Colonic mucosa (tissue), 4 donors: ENCODE measurements around the gene AGAP1. TPM values are rescaled to one million over a fixed set of nuclear protein-coding genes. Genes with fewer than 3 reads are reported as not detected.

Experiments used
- DNase-seq: peaks from one replicate; pipeline ENCODE4 v3.0.0-alpha.2; 2020
- H3K27ac ChIP-seq: fragments of 200-600 bp; one replicate; pipeline ENCODE4 v1.8.0; 2021
- H3K27me3 ChIP-seq: fragments of 200-600 bp; one replicate; pipeline ENCODE4 v1.8.0; 2021
- H3K36me3 ChIP-seq: fragments of 200-600 bp; one replicate; pipeline ENCODE4 v1.8.0; 2021
- H3K4me1 ChIP-seq: fragments of 200-600 bp; one replicate; pipeline ENCODE4 v1.8.0; 2021; ENCODE audit warnings: mild to moderate bottlenecking
- H3K4me3 ChIP-seq: fragments of 200-600 bp; one replicate; pipeline ENCODE4 v1.8.0; 2021
- H3K9ac ChIP-seq, 2 donors: one replicate each; pipeline ENCODE4 v1.7.0; 2013; ENCODE audit warnings: control low read depth in 2 of 2, low read depth in 2 of 2, low read length in 2 of 2
- H3K9me3 ChIP-seq: fragments of 200-600 bp; one replicate; pipeline ENCODE4 v1.8.0; 2021
- intact Hi-C: fragments of 100-400 bp; cut with DNase I; formaldehyde crosslinking; loops from one replicate; pipeline ENCODE4 v1.14.1; 2022
- total RNA-seq, 2 donors: library from RNA; stranded (reverse); fragmentation: NEBNext Ultra II Directional in 1 of 2; extraction: Animal tissue kit (Norgen Biotek cat#: 25700) in 1 of 2; gene quantifications; one replicate each; pipeline ENCODE4 v1.2.1, GENCODE V29; 2021
- TF ChIP-seq, protein P1 (sequence below): fragments of 200-600 bp; IDR thresholded peaks from one replicate; pipeline ENCODE4 v1.8.0; 2022; ENCODE audit warnings: antibody characterized with exemption, mild to moderate bottlenecking
- donor health status: healthy.
- donor health status: DM: no; HTN: no; CAD: no.
- donor health status: DM: no; HTN: no; CAD: no.

Gene AGAP1
- total RNA-seq, 2 donors from 2014 or later, result 62.1 to 62.9 TPM

GRCh38 chr2:235934774-235935484 is 441.1 kb downstream of the AGAP1 start:
- intact Hi-C loops, result no loop called here
- no peak overlapping the region for H3K27ac ChIP-seq
- no peak overlapping the region for H3K9ac ChIP-seq

GRCh38 chr2:235935773-235936172 is 441.9 kb downstream of the AGAP1 start:
- no peaks in the 10 kb centered on the region for H3K9me3 ChIP-seq
- no peak overlapping the region for H3K27ac ChIP-seq
- H3K4me1 ChIP-seq, result no peaks in the 10 kb centered on the region
- no peaks in the 10 kb centered on the region for H3K36me3 ChIP-seq
- TF ChIP-seq, protein P1, sequence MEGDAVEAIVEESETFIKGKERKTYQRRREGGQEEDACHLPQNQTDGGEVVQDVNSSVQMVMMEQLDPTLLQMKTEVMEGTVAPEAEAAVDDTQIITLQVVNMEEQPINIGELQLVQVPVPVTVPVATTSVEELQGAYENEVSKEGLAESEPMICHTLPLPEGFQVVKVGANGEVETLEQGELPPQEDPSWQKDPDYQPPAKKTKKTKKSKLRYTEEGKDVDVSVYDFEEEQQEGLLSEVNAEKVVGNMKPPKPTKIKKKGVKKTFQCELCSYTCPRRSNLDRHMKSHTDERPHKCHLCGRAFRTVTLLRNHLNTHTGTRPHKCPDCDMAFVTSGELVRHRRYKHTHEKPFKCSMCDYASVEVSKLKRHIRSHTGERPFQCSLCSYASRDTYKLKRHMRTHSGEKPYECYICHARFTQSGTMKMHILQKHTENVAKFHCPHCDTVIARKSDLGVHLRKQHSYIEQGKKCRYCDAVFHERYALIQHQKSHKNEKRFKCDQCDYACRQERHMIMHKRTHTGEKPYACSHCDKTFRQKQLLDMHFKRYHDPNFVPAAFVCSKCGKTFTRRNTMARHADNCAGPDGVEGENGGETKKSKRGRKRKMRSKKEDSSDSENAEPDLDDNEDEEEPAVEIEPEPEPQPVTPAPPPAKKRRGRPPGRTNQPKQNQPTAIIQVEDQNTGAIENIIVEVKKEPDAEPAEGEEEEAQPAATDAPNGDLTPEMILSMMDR, result no peak
- H3K9ac ChIP-seq, result no peak overlapping the region
- intact Hi-C loops, result no loop called here
- DNase-seq, result no peak
- no peaks in the 10 kb centered on the region for H3K27me3 ChIP-seq
- no peak overlapping the region for H3K4me3 ChIP-seq

More at GRCh38 chr2:235934774-235935484, 441.1 kb downstream of the AGAP1 start:
- no peak for DNase-seq
- H3K9me3 ChIP-seq, result no peaks in the 10 kb centered on the region
- H3K4me1 ChIP-seq, result no peaks in the 10 kb centered on the region
- H3K27me3 ChIP-seq, result no peaks in the 10 kb centered on the region
- H3K36me3 ChIP-seq, result no peaks in the 10 kb centered on the region
- TF ChIP-seq, protein P1, result no peak
- H3K4me3 ChIP-seq, result no peak overlapping the region

DNA sequence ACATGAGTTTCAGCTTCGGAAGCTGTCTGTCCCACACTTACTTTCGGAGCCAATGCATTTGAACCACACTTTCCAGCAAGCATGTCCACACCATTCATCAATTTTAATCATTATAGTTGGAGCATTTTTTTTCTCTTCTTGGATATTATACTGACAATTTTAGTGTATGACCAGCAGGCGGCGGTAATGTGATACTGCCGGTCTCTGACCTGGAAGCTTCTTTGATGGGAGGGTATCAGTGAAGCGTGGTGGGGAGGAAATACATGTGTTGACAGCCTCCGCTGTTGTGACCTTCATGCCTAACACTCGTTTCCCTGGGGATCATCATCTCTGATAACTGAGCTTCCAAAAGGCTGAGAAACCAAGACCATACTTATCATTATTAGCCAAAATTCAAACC is 442.6 kb downstream of the AGAP1 start:
- intact Hi-C loops, result no loop called here
- H3K27me3 ChIP-seq, result no peaks in the 10 kb centered on the region
- no peaks in the 10 kb centered on the region for H3K4me1 ChIP-seq
- no peaks in the 10 kb centered on the region for H3K9me3 ChIP-seq
- no peak overlapping the region for H3K27ac ChIP-seq
- DNase-seq, result no peak
- H3K36me3 ChIP-seq, result no peaks in the 10 kb centered on the region
- H3K4me3 ChIP-seq, result no peak overlapping the region
- H3K9ac ChIP-seq, result no peak overlapping the region
- TF ChIP-seq, protein P1, result no peak

DNA sequence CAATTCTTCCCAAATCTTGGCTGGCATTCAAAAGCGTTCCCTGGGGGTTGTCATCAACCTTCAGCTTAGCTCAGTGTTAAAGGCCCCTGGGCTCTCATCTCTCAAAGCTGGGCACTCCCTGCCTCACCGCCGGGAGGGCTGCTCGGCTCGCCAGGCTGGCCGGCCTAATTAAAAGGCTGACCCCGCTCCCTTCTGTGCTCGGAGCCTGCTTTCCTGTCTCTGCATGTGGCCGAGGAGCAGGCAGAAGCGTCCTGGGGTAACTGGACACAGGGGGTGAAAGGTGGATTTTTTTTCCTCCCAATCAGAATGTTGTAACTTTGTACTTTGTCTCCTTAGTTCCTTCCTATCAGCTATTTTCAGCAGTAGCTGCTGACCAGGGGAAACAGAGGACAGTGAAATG is 443.2 kb downstream of the AGAP1 start:
- Histone ChIP-seq H3K4me3 (no peak overlapping the region), H3K36me3 (no peaks in the 10 kb centered on the region), H3K9ac (no peak overlapping the region), H3K27me3 (no peaks in the 10 kb centered on the region), H3K4me1 (no peaks in the 10 kb centered on the region), H3K27ac (no peak overlapping the region), H3K9me3 (no peaks in the 10 kb centered on the region)
- no peak for DNase-seq
- TF ChIP-seq, protein P1, result no peak
- intact Hi-C loops, result no loop called here

GRCh38 chr2:235937526-235937925 is 443.7 kb downstream of the AGAP1 start:
- no peak overlapping the region for H3K9ac ChIP-seq
- H3K36me3 ChIP-seq, result no peaks in the 10 kb centered on the region
- H3K4me3 ChIP-seq, result no peak overlapping the region
- no peaks in the 10 kb centered on the region for H3K27me3 ChIP-seq
- H3K27ac ChIP-seq, result no peak overlapping the region
- intact Hi-C loops, result no loop called here
- TF ChIP-seq, protein P1, result no peak
- no peaks in the 10 kb centered on the region for H3K9me3 ChIP-seq
- H3K4me1 ChIP-seq, result no peaks in the 10 kb centered on the region
- no peak for DNase-seq
